GM18907 (cell line): ENCODE measurements around the gene TENM4.
A peak's percentile ranks its signal among the peaks of the same experiment; 100 is the strongest.

ENCODE experiments used
- ATAC-seq: cut with Tn5 transposase; IDR thresholded peaks from one replicate; pipeline ENCODE4 v1.9.1; 2021; ENCODE audit warnings: mild to moderate bottlenecking, moderate library complexity; ENCODE audit not compliant: unreplicated experiment

Gene TENM4

GRCh38 chr11:79094616-79095015 is 346.2 kb downstream of the TENM4 start:
- no peak for ATAC-seq

- ATAC-seq, result no peak
Measured at GRCh38 chr11:79092791-79093353, 348.0 kb downstream of the TENM4 start.

GRCh38 chr11:79090191-79090705 is 350.6 kb downstream of the TENM4 start:
- ATAC-seq, result no peak

- ATAC-seq, result no peak
Measured at GRCh38 chr11:79089601-79090000, 351.2 kb downstream of the TENM4 start.

- no peak for ATAC-seq
Measured at GRCh38 chr11:79088967-79089366, 351.9 kb downstream of the TENM4 start.

GRCh38 chr11:79087961-79088318 is 352.9 kb downstream of the TENM4 start:
- no peak for ATAC-seq

GRCh38 chr11:79087238-79087960 is 353.4 kb downstream of the TENM4 start:
- ATAC-seq, result no peak

GRCh38 chr11:79086056-79086455 is 354.8 kb downstream of the TENM4 start:
- ATAC-seq, result no peak

- ATAC-seq, result no peak
Measured at GRCh38 chr11:79084382-79084781, 356.4 kb downstream of the TENM4 start.

GRCh38 chr11:79083352-79083751 is 357.5 kb downstream of the TENM4 start:
- no peak for ATAC-seq

- ATAC-seq, result no peak
Measured at GRCh38 chr11:79082907-79083306, 357.9 kb downstream of the TENM4 start.

- no peak for ATAC-seq
Measured at GRCh38 chr11:79082280-79082679, 358.6 kb downstream of the TENM4 start.

- ATAC-seq, result no peak
Measured at GRCh38 chr11:79081471-79082031, 359.3 kb downstream of the TENM4 start.

GRCh38 chr11:79080551-79080950 is 360.3 kb downstream of the TENM4 start:
- ATAC-seq, result no peak

- no peak for ATAC-seq
Measured at GRCh38 chr11:79078999-79079398, 361.8 kb downstream of the TENM4 start.

- no peak for ATAC-seq
Measured at GRCh38 chr11:79078456-79078855, 362.4 kb downstream of the TENM4 start.

- ATAC-seq, result no peak
Measured at GRCh38 chr11:79077702-79078330, 363.0 kb downstream of the TENM4 start.

GRCh38 chr11:79076526-79077115 is 364.2 kb downstream of the TENM4 start:
- peak; percentile 41 for ATAC-seq

GRCh38 chr11:79074547-79074946 is 366.3 kb downstream of the TENM4 start:
- no peak for ATAC-seq

GRCh38 chr11:79071190-79071589 is 369.6 kb downstream of the TENM4 start:
- ATAC-seq, result no peak

- no peak for ATAC-seq
Measured at GRCh38 chr11:79070518-79070917, 370.3 kb downstream of the TENM4 start.
